Tibial artery (tissue), 4 donors: ENCODE results near the gene CACNA2D2.

Source experiments
- DNase-seq, 2 donors: peaks; one replicate each; pipeline ENCODE4 v3.0.0-alpha.2; 2019
- H3K27ac ChIP-seq, 2 donors: fragments of 200-600 bp; sonication (generic) in 1 of 2; 1 replicate in 1 of 2; 2 replicates in 1 of 2; pipeline ENCODE4 v1.5.1; 2018 to 2019; ENCODE audit warnings: mild to moderate bottlenecking in 1 of 2
- H3K27me3 ChIP-seq, 2 donors: fragments of 200-600 bp; sonication (generic) in 1 of 2; one replicate each; pipeline versions ENCODE4 v1.5.1 to v1.6.0; 2016 to 2019
- H3K36me3 ChIP-seq, 3 donors: fragments of 200-600 bp; sonication (generic) in 2 of 3; one replicate each; pipeline ENCODE4 v1.5.1; 2016 to 2019; ENCODE audit warnings: mild to moderate bottlenecking in 2 of 3
- H3K4me1 ChIP-seq, 4 donors: fragments of 200-600 bp; sonication (generic) in 2 of 4; 1 replicate in 3 of 4; 2 replicates in 1 of 4; pipeline ENCODE4 v1.5.1; 2016 to 2019
- H3K4me3 ChIP-seq, 2 donors: fragments of 200-600 bp; sonication (generic) in 1 of 2; 1 replicate in 1 of 2; 2 replicates in 1 of 2; pipeline ENCODE4 v1.5.1; 2018 to 2019; ENCODE audit warnings: mild to moderate bottlenecking in 2 of 2
- H3K9me3 ChIP-seq, 3 donors: fragments of 200-600 bp; sonication (generic) in 1 of 3; one replicate each; pipeline ENCODE4 v1.5.1; 2016 to 2019
- CTCF ChIP-seq, 2 experiments: fragments of 200-600 bp in 1 of 2; fragments of 450-650 bp in 1 of 2; IDR thresholded peaks; one replicate each; pipeline ENCODE4 v1.5.1; 2017 to 2019; ENCODE audit warnings: antibody characterized with exemption in 2 of 2, mild to moderate bottlenecking in 1 of 2, moderate library complexity in 1 of 2
- intact Hi-C: fragments of 100-400 bp; cut with DNase I; formaldehyde crosslinking; loops from one replicate; pipeline ENCODE4 v1.15.0; 2023; ENCODE audit warnings: low total_unique reads

CACNA2D2 gene

GRCh38 chr3:50466177-50466576, 37.3 kb downstream of the CACNA2D2 start:
- H3K36me3 ChIP-seq: no peaks in the 10 kb centered on the region
- intact Hi-C loops: no loop called here
- H3K27ac ChIP-seq: no peak overlapping the region
- H3K9me3 ChIP-seq: no peaks in the 10 kb centered on the region
- TF ChIP-seq CTCF (IDR thresholded peaks at IDR 0.05): no peak
- no peaks in the 10 kb centered on the region for H3K27me3 ChIP-seq
- H3K4me3 ChIP-seq: no peak overlapping the region
- no peak for DNase-seq
- H3K4me1 ChIP-seq: no peaks in the 10 kb centered on the region

GRCh38 chr3:50464569-50464968, 38.9 kb downstream of the CACNA2D2 start:
- no peak for DNase-seq
- no peak for TF ChIP-seq CTCF (IDR thresholded peaks at IDR 0.05)
- H3K27me3 ChIP-seq: no peaks in the 10 kb centered on the region
- intact Hi-C loops: no loop called here
- H3K9me3 ChIP-seq: no peaks in the 10 kb centered on the region
- no peak overlapping the region for H3K27ac ChIP-seq
- H3K4me3 ChIP-seq: no peak overlapping the region
- no peaks in the 10 kb centered on the region for H3K36me3 ChIP-seq
- H3K4me1 ChIP-seq: no peaks in the 10 kb centered on the region

GRCh38 chr3:50459785-50460184, 43.6 kb downstream of the CACNA2D2 start:
- intact Hi-C loops: no loop called here
- DNase-seq: no peak
- no peaks in the 10 kb centered on the region for H3K4me1 ChIP-seq
- no peak overlapping the region for H3K4me3 ChIP-seq
- no peaks in the 10 kb centered on the region for H3K36me3 ChIP-seq
- TF ChIP-seq CTCF (IDR thresholded peaks at IDR 0.05): no peak
- H3K27me3 ChIP-seq: peaks cover 0 to 4% of the 10 kb centered on the region in 2 donors
- H3K27ac ChIP-seq: no peak overlapping the region
- H3K9me3 ChIP-seq: no peaks in the 10 kb centered on the region

- Histone ChIP-seq H3K9me3 (no peaks in the 10 kb centered on the region), H3K27ac (no peak overlapping the region), H3K4me1 (no peaks in the 10 kb centered on the region), H3K27me3 (peaks cover 0 to 4% of the 10 kb centered on the region in 2 donors), H3K4me3 (no peak overlapping the region), H3K36me3 (no peaks in the 10 kb centered on the region)
- no peak for DNase-seq
- TF ChIP-seq CTCF (IDR thresholded peaks at IDR 0.05): no peak
- intact Hi-C loops: no loop called here
These were observed 45.4 kb downstream of the CACNA2D2 start for GRCh38 chr3:50457988-50458387.

- no peak for DNase-seq
- H3K4me1 ChIP-seq: peaks cover 0 to under 1% (median 0%) of the 10 kb centered on the region in 4 donors
These were observed 48.0 kb downstream of the CACNA2D2 start for GRCh38 chr3:50455161-50456018.

More at GRCh38 chr3:50455161-50456018, 48.0 kb downstream of the CACNA2D2 start:
- H3K27ac ChIP-seq: no peak overlapping the region
- H3K36me3 ChIP-seq: no peaks in the 10 kb centered on the region
- H3K9me3 ChIP-seq: no peaks in the 10 kb centered on the region
- H3K4me3 ChIP-seq: no peak overlapping the region
- intact Hi-C loops: no loop called here
- H3K27me3 ChIP-seq: peaks cover 0 to 4% of the 10 kb centered on the region in 2 donors
- TF ChIP-seq CTCF (IDR thresholded peaks at IDR 0.05): no peak
